Sigmoid colon (tissue), 4 donors: ENCODE measurements around the gene SLC4A9.

Experiments used
- EP300 ChIP-seq, 4 donors: sonication (generic); formaldehyde crosslinking; IDR thresholded peaks; one replicate each; pipeline ENCODE4 v1.6.1; 2017; ENCODE audit warnings: antibody characterized with exemption in 4 of 4
- TF ChIP-seq, protein P1 (sequence below), 4 experiments: fragments of 450-650 bp in 3 of 4; fragments of 200-600 bp in 1 of 4; IDR thresholded peaks; one replicate each; pipeline ENCODE4 v1.5.1; 2016 to 2019; ENCODE audit warnings: antibody characterized with exemption in 4 of 4, mild to moderate bottlenecking in 3 of 4, moderate library complexity in 2 of 4

DNA sequence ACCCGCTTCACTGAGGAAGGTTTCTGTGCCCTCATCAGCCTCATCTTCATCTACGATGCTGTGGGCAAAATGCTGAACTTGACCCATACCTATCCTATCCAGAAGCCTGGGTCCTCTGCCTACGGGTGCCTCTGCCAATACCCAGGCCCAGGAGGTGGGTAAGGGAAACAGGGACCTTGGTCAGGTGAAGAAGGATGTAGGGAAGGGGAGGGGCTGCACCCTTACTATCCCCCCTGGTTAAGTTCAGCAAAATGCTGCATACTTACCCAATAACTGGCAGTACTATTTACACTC lies 4.4 kb downstream of the SLC4A9 start:
- TF ChIP-seq, protein P1, sequence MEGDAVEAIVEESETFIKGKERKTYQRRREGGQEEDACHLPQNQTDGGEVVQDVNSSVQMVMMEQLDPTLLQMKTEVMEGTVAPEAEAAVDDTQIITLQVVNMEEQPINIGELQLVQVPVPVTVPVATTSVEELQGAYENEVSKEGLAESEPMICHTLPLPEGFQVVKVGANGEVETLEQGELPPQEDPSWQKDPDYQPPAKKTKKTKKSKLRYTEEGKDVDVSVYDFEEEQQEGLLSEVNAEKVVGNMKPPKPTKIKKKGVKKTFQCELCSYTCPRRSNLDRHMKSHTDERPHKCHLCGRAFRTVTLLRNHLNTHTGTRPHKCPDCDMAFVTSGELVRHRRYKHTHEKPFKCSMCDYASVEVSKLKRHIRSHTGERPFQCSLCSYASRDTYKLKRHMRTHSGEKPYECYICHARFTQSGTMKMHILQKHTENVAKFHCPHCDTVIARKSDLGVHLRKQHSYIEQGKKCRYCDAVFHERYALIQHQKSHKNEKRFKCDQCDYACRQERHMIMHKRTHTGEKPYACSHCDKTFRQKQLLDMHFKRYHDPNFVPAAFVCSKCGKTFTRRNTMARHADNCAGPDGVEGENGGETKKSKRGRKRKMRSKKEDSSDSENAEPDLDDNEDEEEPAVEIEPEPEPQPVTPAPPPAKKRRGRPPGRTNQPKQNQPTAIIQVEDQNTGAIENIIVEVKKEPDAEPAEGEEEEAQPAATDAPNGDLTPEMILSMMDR (IDR thresholded peaks at IDR 0.05), result no peak
- no peak for TF ChIP-seq EP300 (IDR thresholded peaks at IDR 0.05)
